GM12873 (cell line): ENCODE data around the gene GRM2.

Experiments
- TF ChIP-seq, protein P1 (sequence below): IDR thresholded peaks from 2 replicates; pipeline ENCODE4 v1.5.1; 2012; ENCODE audit warnings: low read depth, mild to moderate bottlenecking, moderate library complexity, low read length, control low read depth; ENCODE audit not compliant: insufficient read depth; ENCODE audit errors: missing control alignments

Gene GRM2

DNA sequence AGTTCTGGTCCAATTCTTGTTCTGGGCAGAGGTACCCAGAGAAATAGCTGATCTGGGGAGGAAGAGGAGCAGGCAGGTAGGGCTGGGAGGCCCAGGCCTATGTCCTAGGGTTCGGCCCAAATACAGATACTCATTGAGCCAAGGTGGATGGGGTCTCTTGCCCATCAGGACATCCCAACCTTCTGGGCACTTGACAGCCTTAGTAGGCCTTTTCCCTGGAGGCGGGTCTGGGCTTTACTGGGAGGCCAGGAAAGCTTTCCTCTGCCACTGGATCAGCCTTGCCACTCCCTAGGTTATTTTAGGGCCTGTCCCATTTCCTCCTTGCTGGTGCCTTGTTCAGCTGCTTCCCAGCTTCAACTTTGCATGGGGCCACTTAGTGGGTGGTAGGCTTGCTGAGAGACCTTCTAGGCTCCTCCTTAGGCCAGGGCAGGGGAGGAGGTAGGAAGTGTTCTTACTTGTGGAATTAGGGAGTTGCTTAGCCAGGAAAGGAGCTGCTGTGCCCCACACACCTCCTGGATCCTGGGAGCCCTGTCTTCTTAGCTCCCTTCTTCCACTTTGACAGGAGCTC lies 26.1 kb upstream of the GRM2 start:
- TF ChIP-seq, protein P1, sequence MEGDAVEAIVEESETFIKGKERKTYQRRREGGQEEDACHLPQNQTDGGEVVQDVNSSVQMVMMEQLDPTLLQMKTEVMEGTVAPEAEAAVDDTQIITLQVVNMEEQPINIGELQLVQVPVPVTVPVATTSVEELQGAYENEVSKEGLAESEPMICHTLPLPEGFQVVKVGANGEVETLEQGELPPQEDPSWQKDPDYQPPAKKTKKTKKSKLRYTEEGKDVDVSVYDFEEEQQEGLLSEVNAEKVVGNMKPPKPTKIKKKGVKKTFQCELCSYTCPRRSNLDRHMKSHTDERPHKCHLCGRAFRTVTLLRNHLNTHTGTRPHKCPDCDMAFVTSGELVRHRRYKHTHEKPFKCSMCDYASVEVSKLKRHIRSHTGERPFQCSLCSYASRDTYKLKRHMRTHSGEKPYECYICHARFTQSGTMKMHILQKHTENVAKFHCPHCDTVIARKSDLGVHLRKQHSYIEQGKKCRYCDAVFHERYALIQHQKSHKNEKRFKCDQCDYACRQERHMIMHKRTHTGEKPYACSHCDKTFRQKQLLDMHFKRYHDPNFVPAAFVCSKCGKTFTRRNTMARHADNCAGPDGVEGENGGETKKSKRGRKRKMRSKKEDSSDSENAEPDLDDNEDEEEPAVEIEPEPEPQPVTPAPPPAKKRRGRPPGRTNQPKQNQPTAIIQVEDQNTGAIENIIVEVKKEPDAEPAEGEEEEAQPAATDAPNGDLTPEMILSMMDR = no peak

DNA sequence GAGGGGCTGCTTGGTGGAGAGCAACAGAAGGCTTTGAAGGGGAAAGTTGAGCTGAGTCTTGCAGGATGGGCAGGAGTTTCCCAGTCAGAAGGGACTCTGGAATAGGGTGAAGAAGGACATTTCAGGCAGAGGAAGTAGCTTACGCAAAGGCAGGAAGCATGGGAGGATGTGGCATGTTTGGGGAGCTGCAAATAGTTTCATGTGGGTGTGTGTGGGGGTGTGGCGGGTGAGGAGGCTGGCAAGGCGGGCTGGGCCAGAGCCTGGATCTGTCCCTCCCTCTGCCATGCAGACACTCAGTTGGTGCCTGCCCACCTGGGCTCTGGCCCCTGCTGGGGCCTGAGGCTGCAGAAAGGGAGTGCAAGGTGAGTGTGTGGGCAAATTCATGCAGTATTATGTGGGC lies 25.4 kb upstream of the GRM2 start:
- TF ChIP-seq, protein P1 = no peak

DNA sequence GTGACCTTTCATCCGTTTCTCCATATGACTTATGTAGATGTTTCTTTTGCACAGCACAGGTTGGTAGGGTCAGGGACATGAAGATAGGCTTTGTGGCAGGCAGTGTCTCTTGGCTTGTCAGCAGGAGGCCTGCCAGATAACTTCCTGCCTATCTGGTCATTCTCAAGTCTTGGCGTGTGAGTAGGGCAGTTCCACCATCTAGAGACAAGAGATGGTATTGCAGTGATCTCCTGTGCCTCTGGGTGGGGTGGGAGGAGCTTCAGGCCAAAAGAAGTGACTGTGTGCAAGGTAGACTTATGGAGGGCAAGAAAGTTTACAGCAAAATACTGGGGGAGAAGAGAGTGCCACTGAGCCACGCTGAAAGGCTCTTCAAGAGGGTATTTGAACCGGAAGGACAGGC lies 24.8 kb upstream of the GRM2 start:
- TF ChIP-seq, protein P1 = peak; percentile 91

DNA sequence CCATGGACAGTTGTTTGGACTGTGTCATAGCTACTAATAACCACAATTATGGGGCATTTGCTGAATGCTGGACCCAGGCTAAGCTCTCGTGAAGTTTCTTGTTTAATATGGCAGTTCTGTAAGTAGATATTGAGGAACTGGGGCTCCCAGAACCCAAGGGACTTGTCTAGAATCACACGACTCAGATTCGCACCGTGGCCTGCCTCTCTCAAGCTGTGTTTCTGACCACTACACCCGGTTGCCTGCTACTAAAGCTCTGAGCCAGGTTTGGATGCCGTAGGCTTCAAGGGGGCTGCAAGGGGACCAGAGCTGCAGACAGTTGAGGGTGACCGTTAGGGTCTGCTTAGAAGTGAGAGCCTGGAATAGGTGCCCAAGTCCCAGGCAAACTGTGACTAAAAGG lies 24.3 kb upstream of the GRM2 start:
- TF ChIP-seq, protein P1 = no peak

- TF ChIP-seq, protein P1 = no peak
These were observed 23.3 kb upstream of the GRM2 start for GRCh38 chr3:51683566-51683965.

- TF ChIP-seq, protein P1 = no peak
These were observed 21.7 kb upstream of the GRM2 start for GRCh38 chr3:51684971-51685751.

DNA sequence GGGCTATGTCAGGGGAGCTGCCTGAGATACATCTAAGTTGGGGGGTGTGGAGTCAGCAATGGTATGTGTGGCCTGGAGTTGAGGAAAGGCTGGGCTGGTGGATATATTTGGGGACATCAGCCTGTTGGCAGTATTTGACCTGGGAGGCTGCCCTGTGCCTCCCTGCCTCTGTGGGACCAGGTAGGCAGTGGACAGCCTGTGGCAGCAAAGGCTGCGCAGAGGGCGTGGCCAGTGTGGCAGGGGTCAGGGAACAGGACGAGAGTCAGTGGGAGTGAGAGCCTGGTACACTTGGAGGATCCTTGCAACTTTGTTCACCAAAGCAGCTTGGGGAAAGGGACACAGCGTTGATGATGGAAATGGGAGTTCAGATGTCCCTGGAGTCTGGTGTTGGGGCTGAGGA lies 20.8 kb upstream of the GRM2 start:
- TF ChIP-seq, protein P1 = no peak
